ENCODE results near the gene ANK2. TPM values are rescaled to one million over a fixed set of nuclear protein-coding genes. Genes with fewer than 3 reads are reported as not detected.

The ANK2 gene
- total and polyA plus RNA-seq, 2 experiments from 2014 or later, result 7.7 to 40.4 TPM

DNA sequence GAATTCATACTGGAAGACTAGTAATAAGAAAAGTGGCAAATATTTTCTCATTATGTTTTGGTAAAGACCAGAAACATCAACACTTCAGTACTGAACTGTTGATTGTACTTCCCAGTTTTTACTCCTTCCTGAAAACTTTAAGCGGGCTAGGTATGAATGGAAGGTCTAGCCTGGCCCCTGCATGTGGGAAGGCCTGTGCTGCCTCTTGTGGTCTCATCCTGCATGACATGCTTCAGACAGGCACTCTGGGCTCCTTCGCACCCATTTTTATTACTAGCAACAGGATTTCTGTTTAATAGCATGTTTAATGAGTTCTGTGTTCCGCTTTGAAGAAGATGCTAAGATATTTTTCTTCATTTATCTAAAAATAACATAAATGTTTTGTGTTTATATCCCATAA lies 279.1 kb downstream of the ANK2 start:
- no peaks in the 10 kb centered on the region for H3K27me3 ChIP-seq (ENCODE audit: insufficient read depth)

More for the DNA sequence above, 279.1 kb downstream of the ANK2 start:
- Histone ChIP-seq H3K36me3 (ENCODE audit: insufficient read depth) (no peaks in the 10 kb centered on the region), H3K4me3 (no peak overlapping the region), H3K27ac (ENCODE audit: low read depth) (no peak overlapping the region), H2AFZ (no peak overlapping the region), H3K9me2 (ENCODE audit: insufficient read depth) (no peaks in the 10 kb centered on the region), H3K79me2 (replicated peaks; ENCODE audit: insufficient read depth) (no peaks in the 10 kb centered on the region), H3K4me1 (ENCODE audit: insufficient read depth) (peaks cover 15% of the 10 kb centered on the region; the same call in 1 of the 2 replicates), H3K4me2 (no peak overlapping the region), H4K20me1 (replicated peaks; ENCODE audit: insufficient read depth) (no peaks in the 10 kb centered on the region), H3F3A (replicated peaks; ENCODE audit: low read depth) (no peaks in the 10 kb centered on the region)
- Mint-ChIP-seq H3K4me3 (no peak overlapping the region), H3K36me3 (ENCODE audit: low read depth) (no peaks in the 10 kb centered on the region; the same call in 2 of the 3 replicates), H3K27ac (no peak overlapping the region), H3K9me3 (no peaks in the 10 kb centered on the region), H3K27me3 (ENCODE audit: insufficient read depth, low read depth, poor library complexity) (no peaks in the 10 kb centered on the region), H3K4me1 (peaks cover 25% of the 10 kb centered on the region)
- no peak for TF ChIP-seq NANOG (IDR thresholded peaks at IDR 0.05; ENCODE audit: borderline replicate concordance)
- no peak for TF ChIP-seq STAT1 (IDR thresholded peaks at IDR 0.05; ENCODE audit: unreplicated experiment)
- TF ChIP-seq ETS1 (IDR thresholded peaks at IDR 0.05), result no peak
- TF ChIP-seq ZNF331 (CRISPR knock-in tag; IDR thresholded peaks at IDR 0.05; ENCODE audit: low read depth), result no peak
- TF ChIP-seq, protein P1, sequence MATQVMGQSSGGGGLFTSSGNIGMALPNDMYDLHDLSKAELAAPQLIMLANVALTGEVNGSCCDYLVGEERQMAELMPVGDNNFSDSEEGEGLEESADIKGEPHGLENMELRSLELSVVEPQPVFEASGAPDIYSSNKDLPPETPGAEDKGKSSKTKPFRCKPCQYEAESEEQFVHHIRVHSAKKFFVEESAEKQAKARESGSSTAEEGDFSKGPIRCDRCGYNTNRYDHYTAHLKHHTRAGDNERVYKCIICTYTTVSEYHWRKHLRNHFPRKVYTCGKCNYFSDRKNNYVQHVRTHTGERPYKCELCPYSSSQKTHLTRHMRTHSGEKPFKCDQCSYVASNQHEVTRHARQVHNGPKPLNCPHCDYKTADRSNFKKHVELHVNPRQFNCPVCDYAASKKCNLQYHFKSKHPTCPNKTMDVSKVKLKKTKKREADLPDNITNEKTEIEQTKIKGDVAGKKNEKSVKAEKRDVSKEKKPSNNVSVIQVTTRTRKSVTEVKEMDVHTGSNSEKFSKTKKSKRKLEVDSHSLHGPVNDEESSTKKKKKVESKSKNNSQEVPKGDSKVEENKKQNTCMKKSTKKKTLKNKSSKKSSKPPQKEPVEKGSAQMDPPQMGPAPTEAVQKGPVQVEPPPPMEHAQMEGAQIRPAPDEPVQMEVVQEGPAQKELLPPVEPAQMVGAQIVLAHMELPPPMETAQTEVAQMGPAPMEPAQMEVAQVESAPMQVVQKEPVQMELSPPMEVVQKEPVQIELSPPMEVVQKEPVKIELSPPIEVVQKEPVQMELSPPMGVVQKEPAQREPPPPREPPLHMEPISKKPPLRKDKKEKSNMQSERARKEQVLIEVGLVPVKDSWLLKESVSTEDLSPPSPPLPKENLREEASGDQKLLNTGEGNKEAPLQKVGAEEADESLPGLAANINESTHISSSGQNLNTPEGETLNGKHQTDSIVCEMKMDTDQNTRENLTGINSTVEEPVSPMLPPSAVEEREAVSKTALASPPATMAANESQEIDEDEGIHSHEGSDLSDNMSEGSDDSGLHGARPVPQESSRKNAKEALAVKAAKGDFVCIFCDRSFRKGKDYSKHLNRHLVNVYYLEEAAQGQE (IDR thresholded peaks at IDR 0.05; ENCODE audit: unreplicated experiment), result no peak
- TF ChIP-seq, protein P2, sequence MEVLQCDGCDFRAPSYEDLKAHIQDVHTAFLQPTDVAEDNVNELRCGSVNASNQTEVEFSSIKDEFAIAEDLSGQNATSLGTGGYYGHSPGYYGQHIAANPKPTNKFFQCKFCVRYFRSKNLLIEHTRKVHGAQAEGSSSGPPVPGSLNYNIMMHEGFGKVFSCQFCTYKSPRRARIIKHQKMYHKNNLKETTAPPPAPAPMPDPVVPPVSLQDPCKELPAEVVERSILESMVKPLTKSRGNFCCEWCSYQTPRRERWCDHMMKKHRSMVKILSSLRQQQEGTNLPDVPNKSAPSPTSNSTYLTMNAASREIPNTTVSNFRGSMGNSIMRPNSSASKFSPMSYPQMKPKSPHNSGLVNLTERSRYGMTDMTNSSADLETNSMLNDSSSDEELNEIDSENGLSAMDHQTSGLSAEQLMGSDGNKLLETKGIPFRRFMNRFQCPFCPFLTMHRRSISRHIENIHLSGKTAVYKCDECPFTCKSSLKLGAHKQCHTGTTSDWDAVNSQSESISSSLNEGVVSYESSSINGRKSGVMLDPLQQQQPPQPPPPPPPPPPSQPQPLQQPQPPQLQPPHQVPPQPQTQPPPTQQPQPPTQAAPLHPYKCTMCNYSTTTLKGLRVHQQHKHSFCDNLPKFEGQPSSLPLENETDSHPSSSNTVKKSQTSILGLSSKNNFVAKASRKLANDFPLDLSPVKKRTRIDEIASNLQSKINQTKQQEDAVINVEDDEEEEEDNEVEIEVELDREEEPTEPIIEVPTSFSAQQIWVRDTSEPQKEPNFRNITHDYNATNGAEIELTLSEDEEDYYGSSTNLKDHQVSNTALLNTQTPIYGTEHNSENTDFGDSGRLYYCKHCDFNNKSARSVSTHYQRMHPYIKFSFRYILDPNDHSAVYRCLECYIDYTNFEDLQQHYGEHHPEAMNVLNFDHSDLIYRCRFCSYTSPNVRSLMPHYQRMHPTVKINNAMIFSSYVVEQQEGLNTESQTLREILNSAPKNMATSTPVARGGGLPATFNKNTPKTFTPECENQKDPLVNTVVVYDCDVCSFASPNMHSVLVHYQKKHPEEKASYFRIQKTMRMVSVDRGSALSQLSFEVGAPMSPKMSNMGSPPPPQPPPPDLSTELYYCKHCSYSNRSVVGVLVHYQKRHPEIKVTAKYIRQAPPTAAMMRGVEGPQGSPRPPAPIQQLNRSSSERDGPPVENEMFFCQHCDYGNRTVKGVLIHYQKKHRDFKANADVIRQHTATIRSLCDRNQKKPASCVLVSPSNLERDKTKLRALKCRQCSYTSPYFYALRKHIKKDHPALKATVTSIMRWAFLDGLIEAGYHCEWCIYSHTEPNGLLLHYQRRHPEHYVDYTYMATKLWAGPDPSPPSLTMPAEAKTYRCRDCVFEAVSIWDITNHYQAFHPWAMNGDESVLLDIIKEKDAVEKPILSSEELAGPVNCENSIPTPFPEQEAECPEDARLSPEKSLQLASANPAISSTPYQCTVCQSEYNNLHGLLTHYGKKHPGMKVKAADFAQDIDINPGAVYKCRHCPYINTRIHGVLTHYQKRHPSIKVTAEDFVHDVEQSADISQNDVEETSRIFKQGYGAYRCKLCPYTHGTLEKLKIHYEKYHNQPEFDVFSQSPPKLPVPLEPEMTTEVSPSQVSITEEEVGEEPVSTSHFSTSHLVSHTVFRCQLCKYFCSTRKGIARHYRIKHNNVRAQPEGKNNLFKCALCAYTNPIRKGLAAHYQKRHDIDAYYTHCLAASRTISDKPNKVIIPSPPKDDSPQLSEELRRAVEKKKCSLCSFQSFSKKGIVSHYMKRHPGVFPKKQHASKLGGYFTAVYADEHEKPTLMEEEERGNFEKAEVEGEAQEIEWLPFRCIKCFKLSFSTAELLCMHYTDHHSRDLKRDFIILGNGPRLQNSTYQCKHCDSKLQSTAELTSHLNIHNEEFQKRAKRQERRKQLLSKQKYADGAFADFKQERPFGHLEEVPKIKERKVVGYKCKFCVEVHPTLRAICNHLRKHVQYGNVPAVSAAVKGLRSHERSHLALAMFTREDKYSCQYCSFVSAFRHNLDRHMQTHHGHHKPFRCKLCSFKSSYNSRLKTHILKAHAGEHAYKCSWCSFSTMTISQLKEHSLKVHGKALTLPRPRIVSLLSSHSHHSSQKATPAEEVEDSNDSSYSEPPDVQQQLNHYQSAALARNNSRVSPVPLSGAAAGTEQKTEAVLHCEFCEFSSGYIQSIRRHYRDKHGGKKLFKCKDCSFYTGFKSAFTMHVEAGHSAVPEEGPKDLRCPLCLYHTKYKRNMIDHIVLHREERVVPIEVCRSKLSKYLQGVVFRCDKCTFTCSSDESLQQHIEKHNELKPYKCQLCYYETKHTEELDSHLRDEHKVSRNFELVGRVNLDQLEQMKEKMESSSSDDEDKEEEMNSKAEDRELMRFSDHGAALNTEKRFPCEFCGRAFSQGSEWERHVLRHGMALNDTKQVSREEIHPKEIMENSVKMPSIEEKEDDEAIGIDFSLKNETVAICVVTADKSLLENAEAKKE (CRISPR knock-in tag; IDR thresholded peaks at IDR 0.05), result no peak
- TF ChIP-seq CTCF (conservative IDR thresholded peaks at IDR 0.05; ENCODE audit: low read depth in 2 of 2), result peak; percentile 79 to 88
- no peak for TF ChIP-seq POLR2AphosphoS5 (IDR thresholded peaks at IDR 0.05; ENCODE audit: low read depth)
- ATAC-seq, result peak; percentile 96
- DNase-seq (ENCODE audit: low spot score), result peak; percentile 86
